Tibial nerve (tissue), 3 donors: ENCODE data around the gene STRIT1.

ENCODE experiments used
- POLR2A ChIP-seq, 2 donors: fragments of 450-650 bp; IDR thresholded peaks; one replicate each; pipeline ENCODE4 v1.6.1; 2017; ENCODE audit warnings: antibody characterized with exemption in 2 of 2, mild to moderate bottlenecking in 2 of 2, moderate library complexity in 2 of 2
- TF ChIP-seq, protein P1 (sequence below), 5 experiments: fragments of 200-600 bp in 3 of 5; fragments of 450-650 bp in 2 of 5; sonication (generic) in 3 of 5; IDR thresholded peaks; one replicate each; pipeline ENCODE4 v1.5.1; 2016 to 2019; ENCODE audit warnings: antibody characterized with exemption in 5 of 5, mild to moderate bottlenecking in 3 of 5, moderate library complexity in 2 of 5

DNA sequence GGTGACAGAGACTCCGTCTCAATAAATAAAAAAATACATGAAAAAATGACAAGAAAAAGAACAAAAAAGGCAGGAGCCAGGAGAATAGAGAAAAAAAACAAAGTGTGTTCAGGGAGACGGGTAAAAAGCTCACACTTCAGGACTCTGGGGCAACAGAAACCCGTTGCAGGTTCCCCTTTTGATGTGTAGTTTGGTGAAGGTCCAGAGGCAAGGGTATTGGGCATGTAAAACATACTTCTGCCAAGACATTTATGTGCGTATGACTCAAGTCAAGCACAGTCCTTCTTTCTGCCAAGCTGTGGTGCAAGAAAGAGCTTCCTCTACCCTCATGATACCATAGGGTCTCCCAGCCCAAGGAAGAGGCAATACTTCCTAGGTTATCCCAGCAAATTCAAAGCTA is 33.4 kb upstream of the STRIT1 start:
- TF ChIP-seq POLR2A (IDR thresholded peaks at IDR 0.05) = no peak
- TF ChIP-seq, protein P1, sequence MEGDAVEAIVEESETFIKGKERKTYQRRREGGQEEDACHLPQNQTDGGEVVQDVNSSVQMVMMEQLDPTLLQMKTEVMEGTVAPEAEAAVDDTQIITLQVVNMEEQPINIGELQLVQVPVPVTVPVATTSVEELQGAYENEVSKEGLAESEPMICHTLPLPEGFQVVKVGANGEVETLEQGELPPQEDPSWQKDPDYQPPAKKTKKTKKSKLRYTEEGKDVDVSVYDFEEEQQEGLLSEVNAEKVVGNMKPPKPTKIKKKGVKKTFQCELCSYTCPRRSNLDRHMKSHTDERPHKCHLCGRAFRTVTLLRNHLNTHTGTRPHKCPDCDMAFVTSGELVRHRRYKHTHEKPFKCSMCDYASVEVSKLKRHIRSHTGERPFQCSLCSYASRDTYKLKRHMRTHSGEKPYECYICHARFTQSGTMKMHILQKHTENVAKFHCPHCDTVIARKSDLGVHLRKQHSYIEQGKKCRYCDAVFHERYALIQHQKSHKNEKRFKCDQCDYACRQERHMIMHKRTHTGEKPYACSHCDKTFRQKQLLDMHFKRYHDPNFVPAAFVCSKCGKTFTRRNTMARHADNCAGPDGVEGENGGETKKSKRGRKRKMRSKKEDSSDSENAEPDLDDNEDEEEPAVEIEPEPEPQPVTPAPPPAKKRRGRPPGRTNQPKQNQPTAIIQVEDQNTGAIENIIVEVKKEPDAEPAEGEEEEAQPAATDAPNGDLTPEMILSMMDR (IDR thresholded peaks at IDR 0.05) = no peak
